Ishikawa (cell line): ENCODE results near the gene PANX2.

Experiments used
- CEBPB ChIP-seq: IDR thresholded peaks from 2 replicates; pipeline ENCODE4 v1.6.1; 2012
- CREB1 ChIP-seq: IDR thresholded peaks from 2 replicates; pipeline ENCODE4 v1.6.1; 2012; ENCODE audit warnings: low read depth
- EGR1 ChIP-seq: IDR thresholded peaks from 2 replicates; pipeline ENCODE4 v1.6.1; 2012
- FOXM1 ChIP-seq: IDR thresholded peaks from 2 replicates; pipeline ENCODE4 v1.6.1; 2012; ENCODE audit warnings: low read depth, borderline replicate concordance
- NFIC ChIP-seq: IDR thresholded peaks from 2 replicates; pipeline ENCODE4 v1.6.1; 2012
- RAD21 ChIP-seq: IDR thresholded peaks from 2 replicates; pipeline ENCODE4 v1.6.1; 2012; ENCODE audit warnings: low read depth
- TAF1 ChIP-seq: IDR thresholded peaks from 2 replicates; pipeline ENCODE4 v1.6.1; 2012; ENCODE audit warnings: low read depth, mild to moderate bottlenecking
- TEAD4 ChIP-seq: IDR thresholded peaks from 2 replicates; pipeline ENCODE4 v1.6.1; 2012
- ZBTB7A ChIP-seq: IDR thresholded peaks from 2 replicates; pipeline ENCODE4 v1.6.1; 2012; ENCODE audit warnings: low read depth
- TF ChIP-seq, protein P1 (sequence below): IDR thresholded peaks from 2 replicates; pipeline ENCODE4 v1.6.1; 2012; ENCODE audit warnings: low read depth, mild to moderate bottlenecking
- TF ChIP-seq, protein P2 (sequence below): IDR thresholded peaks from 2 replicates; pipeline ENCODE4 v1.6.1; 2012

DNA sequence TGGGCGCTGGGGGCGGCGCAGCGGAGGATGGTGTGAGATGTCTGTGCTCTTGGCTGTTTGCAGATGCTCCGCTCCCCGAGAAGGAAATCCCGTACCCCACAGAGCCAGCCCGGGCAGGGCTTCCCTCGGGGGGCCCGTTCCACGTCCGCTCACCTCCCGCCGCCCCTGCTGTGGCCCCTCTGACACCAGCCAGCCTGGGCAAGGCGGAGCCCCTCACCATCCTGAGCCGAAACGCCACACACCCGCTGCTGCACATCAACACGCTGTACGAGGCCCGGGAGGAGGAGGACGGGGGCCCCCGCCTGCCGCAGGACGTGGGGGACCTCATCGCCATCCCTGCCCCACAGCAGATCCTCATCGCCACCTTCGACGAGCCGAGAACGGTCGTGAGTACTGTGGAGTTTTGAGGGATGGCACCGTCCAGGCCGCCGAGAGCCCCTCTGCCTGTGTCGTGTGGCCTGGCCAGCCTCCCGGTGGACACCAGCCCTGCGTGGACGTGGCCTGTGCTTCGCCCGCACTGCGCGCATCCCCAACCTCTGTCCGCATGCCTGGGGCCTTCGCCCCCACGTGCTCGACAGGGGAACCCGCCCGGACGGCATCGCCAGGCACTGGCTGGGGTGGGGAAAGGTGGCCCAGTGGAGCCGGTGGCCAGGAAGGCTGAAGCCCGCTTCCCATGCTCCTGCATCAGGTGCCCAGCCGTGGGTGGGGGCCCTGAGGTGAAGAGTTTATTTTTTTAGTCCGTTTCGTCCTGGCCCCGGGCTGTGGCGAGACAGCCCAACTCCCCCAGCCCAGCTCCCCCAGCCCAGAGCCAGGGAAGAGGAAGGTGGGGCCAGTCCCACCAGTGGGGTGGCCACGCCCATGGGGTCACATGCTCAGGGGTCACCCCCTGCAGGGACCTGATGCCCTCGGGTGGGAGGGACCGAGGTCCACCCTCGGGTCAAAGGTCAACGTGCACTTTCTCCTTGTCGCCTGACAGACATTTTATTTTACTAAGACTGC, 8.6 kb downstream of the PANX2 start:
- TF ChIP-seq RAD21, result no peak
- TF ChIP-seq, protein P1, sequence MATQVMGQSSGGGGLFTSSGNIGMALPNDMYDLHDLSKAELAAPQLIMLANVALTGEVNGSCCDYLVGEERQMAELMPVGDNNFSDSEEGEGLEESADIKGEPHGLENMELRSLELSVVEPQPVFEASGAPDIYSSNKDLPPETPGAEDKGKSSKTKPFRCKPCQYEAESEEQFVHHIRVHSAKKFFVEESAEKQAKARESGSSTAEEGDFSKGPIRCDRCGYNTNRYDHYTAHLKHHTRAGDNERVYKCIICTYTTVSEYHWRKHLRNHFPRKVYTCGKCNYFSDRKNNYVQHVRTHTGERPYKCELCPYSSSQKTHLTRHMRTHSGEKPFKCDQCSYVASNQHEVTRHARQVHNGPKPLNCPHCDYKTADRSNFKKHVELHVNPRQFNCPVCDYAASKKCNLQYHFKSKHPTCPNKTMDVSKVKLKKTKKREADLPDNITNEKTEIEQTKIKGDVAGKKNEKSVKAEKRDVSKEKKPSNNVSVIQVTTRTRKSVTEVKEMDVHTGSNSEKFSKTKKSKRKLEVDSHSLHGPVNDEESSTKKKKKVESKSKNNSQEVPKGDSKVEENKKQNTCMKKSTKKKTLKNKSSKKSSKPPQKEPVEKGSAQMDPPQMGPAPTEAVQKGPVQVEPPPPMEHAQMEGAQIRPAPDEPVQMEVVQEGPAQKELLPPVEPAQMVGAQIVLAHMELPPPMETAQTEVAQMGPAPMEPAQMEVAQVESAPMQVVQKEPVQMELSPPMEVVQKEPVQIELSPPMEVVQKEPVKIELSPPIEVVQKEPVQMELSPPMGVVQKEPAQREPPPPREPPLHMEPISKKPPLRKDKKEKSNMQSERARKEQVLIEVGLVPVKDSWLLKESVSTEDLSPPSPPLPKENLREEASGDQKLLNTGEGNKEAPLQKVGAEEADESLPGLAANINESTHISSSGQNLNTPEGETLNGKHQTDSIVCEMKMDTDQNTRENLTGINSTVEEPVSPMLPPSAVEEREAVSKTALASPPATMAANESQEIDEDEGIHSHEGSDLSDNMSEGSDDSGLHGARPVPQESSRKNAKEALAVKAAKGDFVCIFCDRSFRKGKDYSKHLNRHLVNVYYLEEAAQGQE, result no peak
- no peak for TF ChIP-seq TEAD4
- TF ChIP-seq, protein P2, sequence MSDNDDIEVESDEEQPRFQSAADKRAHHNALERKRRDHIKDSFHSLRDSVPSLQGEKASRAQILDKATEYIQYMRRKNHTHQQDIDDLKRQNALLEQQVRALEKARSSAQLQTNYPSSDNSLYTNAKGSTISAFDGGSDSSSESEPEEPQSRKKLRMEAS, result no peak
- TF ChIP-seq TAF1, result no peak
- TF ChIP-seq ZBTB7A, result no peak
- TF ChIP-seq CEBPB, result no peak
- no peak for TF ChIP-seq FOXM1
- TF ChIP-seq EGR1, result no peak
- TF ChIP-seq NFIC, result no peak
- no peak for TF ChIP-seq CREB1
